NOMO-1 treated with dmso at 0.1 percent for 144 hours (cell line): ENCODE measurements around the gene MAPKBP1.

Source experiments
- DNase-seq: peaks from one replicate; lab custom pipeline; 2025; ENCODE audit not compliant: unreplicated experiment; lab: John Stamatoyannopoulos, UW

MAPKBP1 gene

GRCh38 chr15:41780727-41781126 is 6.4 kb downstream of the MAPKBP1 start:
- no peak for DNase-seq

- DNase-seq = no peak
Measured at GRCh38 chr15:41782371-41783282, 8.3 kb downstream of the MAPKBP1 start.

GRCh38 chr15:41783296-41783695 is 9.0 kb downstream of the MAPKBP1 start:
- no peak for DNase-seq

GRCh38 chr15:41788262-41788661 is 14.0 kb downstream of the MAPKBP1 start:
- no peak for DNase-seq

- no peak for DNase-seq
Measured at GRCh38 chr15:41789236-41789635, 15.0 kb downstream of the MAPKBP1 start.

- DNase-seq = no peak
Measured at GRCh38 chr15:41789662-41790061, 15.4 kb downstream of the MAPKBP1 start.

- no peak for DNase-seq
Measured at GRCh38 chr15:41790169-41790568, 15.9 kb downstream of the MAPKBP1 start.

- no peak for DNase-seq
Measured at GRCh38 chr15:41790756-41791546, 16.7 kb downstream of the MAPKBP1 start.

GRCh38 chr15:41791547-41791937 is 17.3 kb downstream of the MAPKBP1 start:
- no peak for DNase-seq

GRCh38 chr15:41792000-41792637 is 17.8 kb downstream of the MAPKBP1 start:
- no peak for DNase-seq

GRCh38 chr15:41794081-41794480 is 19.8 kb downstream of the MAPKBP1 start:
- DNase-seq = no peak

- no peak for DNase-seq
Measured at GRCh38 chr15:41795996-41796856, 21.9 kb downstream of the MAPKBP1 start.

GRCh38 chr15:41797201-41797944 is 23.1 kb downstream of the MAPKBP1 start:
- DNase-seq = no peak

GRCh38 chr15:41798607-41799487 is 24.6 kb downstream of the MAPKBP1 start:
- no peak for DNase-seq

GRCh38 chr15:41799488-41799805 is 25.2 kb downstream of the MAPKBP1 start:
- no peak for DNase-seq

- DNase-seq = no peak
Measured at GRCh38 chr15:41801185-41801584, 26.9 kb downstream of the MAPKBP1 start.

GRCh38 chr15:41801850-41802455 is 27.7 kb downstream of the MAPKBP1 start:
- no peak for DNase-seq

- no peak for DNase-seq
Measured at GRCh38 chr15:41804361-41804760, 30.1 kb downstream of the MAPKBP1 start.
